Measurements from ENCODE around the gene SPEN.

Gene SPEN

DNA sequence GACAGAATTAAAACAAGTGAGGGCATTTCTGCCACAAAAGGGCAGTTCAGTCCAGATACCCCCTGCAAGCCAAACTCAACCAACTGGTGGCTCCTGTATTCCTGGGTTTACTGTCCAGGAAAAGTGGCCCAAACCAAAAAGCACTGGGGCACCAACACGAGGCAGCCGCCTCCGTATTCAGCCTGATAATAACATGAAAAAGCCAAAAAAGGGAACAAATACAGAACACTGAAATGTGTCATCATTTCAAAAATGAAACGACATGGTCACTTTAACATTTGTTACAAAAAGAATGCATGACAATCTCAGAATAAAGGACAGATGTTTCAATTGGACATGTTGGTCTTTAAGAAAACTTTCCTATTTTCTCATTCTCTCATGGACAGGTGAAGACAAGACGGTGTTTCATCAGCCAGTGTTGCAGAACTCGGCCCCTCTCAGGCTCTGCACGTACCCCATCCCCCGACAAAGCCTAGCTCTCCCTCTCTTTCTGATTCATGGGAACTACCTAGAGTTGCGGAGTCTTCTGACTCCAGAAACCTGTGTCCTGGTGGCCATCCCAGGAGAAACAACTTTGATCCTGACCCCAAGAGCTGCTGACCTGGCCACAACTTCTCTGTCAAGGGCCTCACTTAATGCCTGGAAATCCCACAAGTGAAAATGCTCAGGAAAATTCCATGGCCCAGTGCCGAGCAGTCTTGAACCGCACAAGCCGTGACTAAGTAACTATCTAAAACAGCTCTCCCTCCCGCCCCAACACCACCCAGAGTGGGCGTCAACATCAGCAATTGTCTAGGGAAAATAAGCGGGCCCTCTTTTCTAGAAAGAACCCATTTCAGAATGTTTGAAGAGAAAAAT is 101.3 kb downstream of the SPEN start:
- Histone ChIP-seq H3F3A (ENCODE audit: insufficient read depth, low read length) (no peaks in the 10 kb centered on the region), H3K79me2 (ENCODE audit: low read length) (peaks cover 30% of the 10 kb centered on the region), H2AFZ (ENCODE audit: low read length) (no peak overlapping the region), H3K4me2 (ENCODE audit: low read depth, low read length) (no peak overlapping the region), H3K4me1 (ENCODE audit: low read length) (no peaks in the 10 kb centered on the region), H3K9ac (ENCODE audit: low read length) (no peak overlapping the region), H3K4me3 (ENCODE audit: low read length) (no peak overlapping the region), H3K36me3 (replicated peaks; ENCODE audit: insufficient read depth, low read length) (no peaks in the 10 kb centered on the region), H3K9me2 (replicated peaks; ENCODE audit: insufficient read depth, low read length) (no peaks in the 10 kb centered on the region), H3K9me3 (replicated peaks; ENCODE audit: insufficient read depth, low read length) (no peaks in the 10 kb centered on the region), H4K20me1 (ENCODE audit: insufficient read depth, low read length) (no peaks in the 10 kb centered on the region), H3K27ac (ENCODE audit: low read length) (no peak overlapping the region), H3K27me3 (replicated peaks; ENCODE audit: insufficient read depth, low read length) (no peaks in the 10 kb centered on the region)
- DNase-seq: no peak
- TF ChIP-seq EZH2phosphoT487 (IDR thresholded peaks at IDR 0.05; ENCODE audit: low read length): no peak
- TF ChIP-seq, protein P1, sequence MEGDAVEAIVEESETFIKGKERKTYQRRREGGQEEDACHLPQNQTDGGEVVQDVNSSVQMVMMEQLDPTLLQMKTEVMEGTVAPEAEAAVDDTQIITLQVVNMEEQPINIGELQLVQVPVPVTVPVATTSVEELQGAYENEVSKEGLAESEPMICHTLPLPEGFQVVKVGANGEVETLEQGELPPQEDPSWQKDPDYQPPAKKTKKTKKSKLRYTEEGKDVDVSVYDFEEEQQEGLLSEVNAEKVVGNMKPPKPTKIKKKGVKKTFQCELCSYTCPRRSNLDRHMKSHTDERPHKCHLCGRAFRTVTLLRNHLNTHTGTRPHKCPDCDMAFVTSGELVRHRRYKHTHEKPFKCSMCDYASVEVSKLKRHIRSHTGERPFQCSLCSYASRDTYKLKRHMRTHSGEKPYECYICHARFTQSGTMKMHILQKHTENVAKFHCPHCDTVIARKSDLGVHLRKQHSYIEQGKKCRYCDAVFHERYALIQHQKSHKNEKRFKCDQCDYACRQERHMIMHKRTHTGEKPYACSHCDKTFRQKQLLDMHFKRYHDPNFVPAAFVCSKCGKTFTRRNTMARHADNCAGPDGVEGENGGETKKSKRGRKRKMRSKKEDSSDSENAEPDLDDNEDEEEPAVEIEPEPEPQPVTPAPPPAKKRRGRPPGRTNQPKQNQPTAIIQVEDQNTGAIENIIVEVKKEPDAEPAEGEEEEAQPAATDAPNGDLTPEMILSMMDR (IDR thresholded peaks at IDR 0.05; ENCODE audit: low read length): no peak
- TF ChIP-seq EZH2 (optimal IDR thresholded peaks at IDR 0.05; ENCODE audit: low read depth, low read length): no peak

DNA sequence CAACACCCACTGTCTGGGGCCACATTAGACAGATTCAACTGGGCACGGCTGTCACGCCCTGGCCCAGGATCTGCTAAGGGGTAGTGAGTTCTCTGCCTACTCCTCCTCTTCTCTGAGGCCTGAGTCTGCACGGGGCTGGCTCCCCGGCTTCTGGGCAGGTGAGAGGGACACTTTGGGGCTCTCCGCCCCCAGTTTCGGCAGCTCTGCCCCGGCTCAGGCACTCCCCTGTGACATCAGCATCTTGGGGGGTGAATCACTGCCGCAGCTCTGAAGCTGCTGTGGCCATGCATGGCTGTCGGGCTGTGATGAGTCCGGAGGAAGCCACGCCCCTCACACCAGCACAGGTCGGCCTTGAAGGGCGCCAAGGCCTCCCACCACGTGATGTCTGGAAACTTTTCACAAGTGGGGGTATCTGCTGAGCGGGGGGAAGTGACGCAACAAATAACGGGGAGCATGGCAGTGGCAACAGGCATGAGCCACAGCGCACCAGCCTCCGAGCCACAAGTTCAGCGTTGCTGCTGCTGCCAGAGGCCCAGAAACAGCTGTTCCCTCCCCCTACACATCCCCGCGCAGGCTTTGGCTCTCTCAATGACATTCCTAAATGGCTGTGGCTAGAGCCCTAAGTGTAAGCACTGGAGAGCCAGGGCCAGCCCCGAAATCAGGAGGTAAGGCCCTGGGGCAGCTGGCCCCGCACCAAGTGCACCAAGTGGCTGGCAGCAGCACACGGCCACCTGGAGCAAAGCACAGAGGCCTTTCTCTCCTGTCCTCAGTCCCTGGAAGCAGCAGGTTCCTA is 102.1 kb downstream of the SPEN start:
- no peaks in the 10 kb centered on the region for H3K9me3 ChIP-seq (replicated peaks; ENCODE audit: insufficient read depth, low read length)
- H2AFZ ChIP-seq (ENCODE audit: low read length): no peak overlapping the region
- no peaks in the 10 kb centered on the region for H4K20me1 ChIP-seq (ENCODE audit: insufficient read depth, low read length)
- H3K27me3 ChIP-seq (replicated peaks; ENCODE audit: insufficient read depth, low read length): no peaks in the 10 kb centered on the region
- no peak for DNase-seq
- no peak overlapping the region for H3K27ac ChIP-seq (ENCODE audit: low read length)
- TF ChIP-seq, protein P1 (IDR thresholded peaks at IDR 0.05; ENCODE audit: low read length): no peak
- TF ChIP-seq EZH2 (optimal IDR thresholded peaks at IDR 0.05; ENCODE audit: low read depth, low read length) (no peak), EZH2phosphoT487 (IDR thresholded peaks at IDR 0.05; ENCODE audit: low read length) (no peak)
- H3K4me3 ChIP-seq (ENCODE audit: low read length): no peak overlapping the region
- H3K79me2 ChIP-seq (ENCODE audit: low read length): peaks cover 38% of the 10 kb centered on the region
- H3K36me3 ChIP-seq (replicated peaks; ENCODE audit: insufficient read depth, low read length): no peaks in the 10 kb centered on the region
- H3K9ac ChIP-seq (ENCODE audit: low read length): no peak overlapping the region
- H3K9me2 ChIP-seq (replicated peaks; ENCODE audit: insufficient read depth, low read length): no peaks in the 10 kb centered on the region
- no peak overlapping the region for H3K4me2 ChIP-seq (ENCODE audit: low read depth, low read length)
- no peaks in the 10 kb centered on the region for H3F3A ChIP-seq (ENCODE audit: insufficient read depth, low read length)
- no peaks in the 10 kb centered on the region for H3K4me1 ChIP-seq (ENCODE audit: low read length)

DNA sequence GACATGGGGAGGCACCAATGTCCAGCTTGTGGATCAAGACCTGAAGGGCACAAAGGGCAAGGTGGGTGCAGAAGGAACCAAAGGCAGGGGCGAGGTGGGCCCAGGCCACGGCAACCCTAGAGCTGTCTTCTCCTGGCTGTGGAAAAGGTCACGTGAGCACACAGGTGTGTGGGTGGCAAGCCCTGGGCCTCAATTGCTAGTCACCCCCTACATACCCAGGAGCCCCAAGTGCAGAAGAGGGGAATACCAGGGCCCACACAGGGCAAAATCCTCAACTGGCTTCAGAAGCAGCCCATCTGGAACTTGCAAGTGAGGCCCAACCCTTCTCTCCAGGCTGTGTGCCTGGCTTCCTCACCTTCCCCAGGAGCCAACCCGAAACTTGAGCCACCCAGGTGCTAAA is 102.8 kb downstream of the SPEN start:
- Histone ChIP-seq H3K27me3 (replicated peaks; ENCODE audit: insufficient read depth, low read length) (no peaks in the 10 kb centered on the region), H3K9me3 (replicated peaks; ENCODE audit: insufficient read depth, low read length) (no peaks in the 10 kb centered on the region), H3K9ac (ENCODE audit: low read length) (no peak overlapping the region), H3K36me3 (replicated peaks; ENCODE audit: insufficient read depth, low read length) (no peaks in the 10 kb centered on the region), H3K27ac (ENCODE audit: low read length) (no peak overlapping the region), H3K4me1 (ENCODE audit: low read length) (no peaks in the 10 kb centered on the region), H3K9me2 (replicated peaks; ENCODE audit: insufficient read depth, low read length) (no peaks in the 10 kb centered on the region), H3K4me3 (ENCODE audit: low read length) (no peak overlapping the region), H2AFZ (ENCODE audit: low read length) (no peak overlapping the region), H3K79me2 (ENCODE audit: low read length) (peaks cover 42% of the 10 kb centered on the region), H4K20me1 (ENCODE audit: insufficient read depth, low read length) (no peaks in the 10 kb centered on the region), H3K4me2 (ENCODE audit: low read depth, low read length) (no peak overlapping the region), H3F3A (ENCODE audit: insufficient read depth, low read length) (no peaks in the 10 kb centered on the region)
- TF ChIP-seq EZH2 (optimal IDR thresholded peaks at IDR 0.05; ENCODE audit: low read depth, low read length) (no peak), EZH2phosphoT487 (IDR thresholded peaks at IDR 0.05; ENCODE audit: low read length) (no peak)
- DNase-seq: no peak

Data from MM.1S (cell line).